ENCODE data around the gene PLAU.
A peak's percentile ranks its signal among the peaks of the same experiment; 100 is the strongest.

PLAU gene

GRCh38 chr10:73923935-73924598 lies 13.1 kb downstream of the PLAU start:
- Histone ChIP-seq H3K4me1 (ENCODE audit: control insufficient read depth, low read length) (peaks cover 21% of the 10 kb centered on the region), H3K4me3 (ENCODE audit: low read length) (no peak overlapping the region), H3K9me2 (replicated peaks; ENCODE audit: control insufficient read depth, low read length) (no peaks in the 10 kb centered on the region), H3K4me2 (ENCODE audit: low read length) (no peak overlapping the region), H3K79me2 (ENCODE audit: control insufficient read depth, low read length) (no peaks in the 10 kb centered on the region), H3F3A (ENCODE audit: control insufficient read depth, insufficient read depth) (no peaks in the 10 kb centered on the region), H3K9me3 (ENCODE audit: control insufficient read depth, insufficient read depth, low read length) (no peaks in the 10 kb centered on the region), H3K27me3 (ENCODE audit: control insufficient read depth, low read length) (no peaks in the 10 kb centered on the region), H3K36me3 (ENCODE audit: control insufficient read depth, low read length) (no peaks in the 10 kb centered on the region), H3K27ac (ENCODE audit: low read depth, low read length) (no peak overlapping the region), H4K20me1 (ENCODE audit: control insufficient read depth, insufficient read depth, low read depth, low read length) (no peaks in the 10 kb centered on the region)
- no peak for TF ChIP-seq CTCF (IDR thresholded peaks at IDR 0.05; ENCODE audit: low read depth, low read length, poor library complexity, severe bottlenecking)
- no peak for TF ChIP-seq EZH2phosphoT487 (IDR thresholded peaks at IDR 0.05; ENCODE audit: borderline replicate concordance, low read length)

- H3K27me3 ChIP-seq (ENCODE audit: control insufficient read depth, low read length), result no peaks in the 10 kb centered on the region
- H3K4me2 ChIP-seq (ENCODE audit: low read length), result peak overlapping the region; percentile 44; the same call in 1 of the 2 replicates
- H3K9me2 ChIP-seq (replicated peaks; ENCODE audit: control insufficient read depth, low read length), result no peaks in the 10 kb centered on the region
- H3K4me3 ChIP-seq (ENCODE audit: low read length), result no peak overlapping the region
- H3K36me3 ChIP-seq (ENCODE audit: control insufficient read depth, low read length), result no peaks in the 10 kb centered on the region
- no peaks in the 10 kb centered on the region for H3K9me3 ChIP-seq (ENCODE audit: control insufficient read depth, insufficient read depth, low read length)
- H4K20me1 ChIP-seq (ENCODE audit: control insufficient read depth, insufficient read depth, low read depth, low read length), result no peaks in the 10 kb centered on the region
- H3K79me2 ChIP-seq (ENCODE audit: control insufficient read depth, low read length), result no peaks in the 10 kb centered on the region
- no peak for TF ChIP-seq EZH2phosphoT487 (IDR thresholded peaks at IDR 0.05; ENCODE audit: borderline replicate concordance, low read length)
- TF ChIP-seq CTCF (IDR thresholded peaks at IDR 0.05; ENCODE audit: low read depth, low read length, poor library complexity, severe bottlenecking), result no peak
- H3F3A ChIP-seq (ENCODE audit: control insufficient read depth, insufficient read depth), result no peaks in the 10 kb centered on the region
- H3K27ac ChIP-seq (ENCODE audit: low read depth, low read length), result no peak overlapping the region
- H3K4me1 ChIP-seq (ENCODE audit: control insufficient read depth, low read length), result peaks cover 16% of the 10 kb centered on the region
Measured at GRCh38 chr10:73924935-73925334, 14.0 kb downstream of the PLAU start.

GRCh38 chr10:73925539-73925938 lies 14.6 kb downstream of the PLAU start:
- H3K4me1 ChIP-seq (ENCODE audit: control insufficient read depth, low read length), result peaks cover 11% of the 10 kb centered on the region
- H4K20me1 ChIP-seq (ENCODE audit: control insufficient read depth, insufficient read depth, low read depth, low read length), result no peaks in the 10 kb centered on the region
- no peaks in the 10 kb centered on the region for H3K9me3 ChIP-seq (ENCODE audit: control insufficient read depth, insufficient read depth, low read length)
- no peak overlapping the region for H3K4me3 ChIP-seq (ENCODE audit: low read length)
- H3K27ac ChIP-seq (ENCODE audit: low read depth, low read length), result no peak overlapping the region; the same call in 1 of the 2 replicates
- H3K27me3 ChIP-seq (ENCODE audit: control insufficient read depth, low read length), result no peaks in the 10 kb centered on the region
- H3F3A ChIP-seq (ENCODE audit: control insufficient read depth, insufficient read depth), result no peaks in the 10 kb centered on the region
- no peaks in the 10 kb centered on the region for H3K9me2 ChIP-seq (replicated peaks; ENCODE audit: control insufficient read depth, low read length)
- no peaks in the 10 kb centered on the region for H3K36me3 ChIP-seq (ENCODE audit: control insufficient read depth, low read length)
- peak overlapping the region; percentile 44 for H3K4me2 ChIP-seq (ENCODE audit: low read length)
- H3K79me2 ChIP-seq (ENCODE audit: control insufficient read depth, low read length), result no peaks in the 10 kb centered on the region
- TF ChIP-seq EZH2phosphoT487 (IDR thresholded peaks at IDR 0.05; ENCODE audit: borderline replicate concordance, low read length) (no peak), CTCF (IDR thresholded peaks at IDR 0.05; ENCODE audit: low read depth, low read length, poor library complexity, severe bottlenecking) (no peak)

All from DOHH2 (cell line).